Activated T-cell treated with anti-CD3 and anti-CD28 coated beads for 48 hours (primary cell): ENCODE results near the gene TNFSF9.
"Not testable (repeated sequence)": the region's sequence is repeated elsewhere in the genome, so short reads cannot be mapped to it uniquely, and the experiment has no call there.

Experiments used
- DNase-seq: peaks from one replicate; pipeline ENCODE4 v3.0.0-alpha.2; 2020; ENCODE audit warnings: low read depth

The TNFSF9 gene

GRCh38 chr19:6572217-6572616, 41.4 kb downstream of the TNFSF9 start:
- DNase-seq = no peak

DNA sequence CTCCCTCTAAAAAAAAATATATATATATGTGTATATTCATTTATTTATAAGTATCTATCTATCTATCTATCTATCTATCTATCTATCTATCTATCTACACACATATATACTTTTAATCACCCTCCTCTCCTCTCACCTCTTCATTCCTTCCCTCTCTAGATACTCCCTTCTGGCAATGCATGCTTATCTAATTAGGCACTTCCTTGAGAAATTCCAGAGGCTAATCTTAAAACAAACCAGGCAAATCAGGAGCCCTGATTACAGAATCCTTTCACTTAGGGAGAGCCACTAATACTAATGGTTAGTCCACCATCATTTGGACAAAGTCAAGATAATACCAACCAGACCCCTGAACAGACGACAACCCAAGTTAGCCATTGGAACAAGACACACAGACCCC, 42.5 kb downstream of the TNFSF9 start:
- DNase-seq = no peak

- no peak for DNase-seq
Measured at GRCh38 chr19:6576869-6577475, 46.1 kb downstream of the TNFSF9 start.

GRCh38 chr19:6577476-6578125, 46.8 kb downstream of the TNFSF9 start:
- DNase-seq = no peak

DNA sequence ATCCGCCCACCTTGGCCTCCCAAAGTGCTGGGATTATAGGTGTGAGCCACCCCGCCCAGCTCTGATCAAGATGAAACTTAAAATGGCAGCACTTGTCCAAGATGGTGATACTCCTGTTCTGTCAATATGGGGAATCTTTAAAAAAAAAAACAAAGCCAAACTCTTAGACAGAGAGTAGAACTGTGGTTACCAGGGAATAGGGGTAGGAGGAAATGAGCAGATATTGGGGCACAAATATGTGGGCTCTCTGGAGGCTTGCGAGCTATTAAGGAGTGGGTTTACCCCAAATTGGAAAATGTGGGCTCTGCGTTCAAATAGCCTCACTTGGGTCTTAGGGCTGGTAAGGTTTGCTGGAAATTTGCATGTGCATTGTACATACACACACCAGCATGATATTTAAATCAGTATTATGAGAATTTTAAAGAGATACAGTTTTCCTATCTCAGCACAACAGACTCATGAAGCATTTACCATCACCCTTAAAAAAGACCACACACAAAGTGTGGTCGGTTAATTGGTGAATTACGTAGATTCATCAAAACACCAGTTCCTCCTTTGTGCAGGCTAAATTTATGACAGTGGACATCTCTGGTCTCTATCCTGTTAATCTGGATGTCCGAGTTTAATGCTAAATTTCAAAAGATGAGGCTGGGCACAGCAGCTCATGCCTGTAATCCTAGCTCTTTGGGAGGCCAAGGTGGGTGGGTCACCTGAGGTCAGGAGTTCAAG, 48.8 kb downstream of the TNFSF9 start:
- DNase-seq = no peak

DNA sequence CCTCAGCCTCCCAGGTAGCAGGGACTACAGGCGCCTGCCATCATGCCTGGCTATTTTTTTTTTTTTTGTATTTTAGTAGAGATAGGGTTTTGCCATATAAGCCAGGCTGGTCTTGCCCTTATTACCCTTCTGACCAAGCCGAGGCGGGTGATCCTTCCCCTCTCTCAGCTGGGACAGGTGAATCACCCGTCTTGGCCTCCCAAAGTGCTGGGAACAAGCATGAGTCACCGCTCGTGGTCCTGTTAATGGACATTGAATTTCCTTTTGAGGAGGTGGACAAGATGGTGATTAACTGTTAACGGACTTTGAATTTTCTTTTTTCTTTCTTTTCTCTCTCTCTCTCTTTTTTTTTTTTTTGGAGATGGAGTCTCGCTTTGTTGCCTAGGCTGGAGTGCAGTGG, 49.5 kb downstream of the TNFSF9 start:
- no peak for DNase-seq

DNA sequence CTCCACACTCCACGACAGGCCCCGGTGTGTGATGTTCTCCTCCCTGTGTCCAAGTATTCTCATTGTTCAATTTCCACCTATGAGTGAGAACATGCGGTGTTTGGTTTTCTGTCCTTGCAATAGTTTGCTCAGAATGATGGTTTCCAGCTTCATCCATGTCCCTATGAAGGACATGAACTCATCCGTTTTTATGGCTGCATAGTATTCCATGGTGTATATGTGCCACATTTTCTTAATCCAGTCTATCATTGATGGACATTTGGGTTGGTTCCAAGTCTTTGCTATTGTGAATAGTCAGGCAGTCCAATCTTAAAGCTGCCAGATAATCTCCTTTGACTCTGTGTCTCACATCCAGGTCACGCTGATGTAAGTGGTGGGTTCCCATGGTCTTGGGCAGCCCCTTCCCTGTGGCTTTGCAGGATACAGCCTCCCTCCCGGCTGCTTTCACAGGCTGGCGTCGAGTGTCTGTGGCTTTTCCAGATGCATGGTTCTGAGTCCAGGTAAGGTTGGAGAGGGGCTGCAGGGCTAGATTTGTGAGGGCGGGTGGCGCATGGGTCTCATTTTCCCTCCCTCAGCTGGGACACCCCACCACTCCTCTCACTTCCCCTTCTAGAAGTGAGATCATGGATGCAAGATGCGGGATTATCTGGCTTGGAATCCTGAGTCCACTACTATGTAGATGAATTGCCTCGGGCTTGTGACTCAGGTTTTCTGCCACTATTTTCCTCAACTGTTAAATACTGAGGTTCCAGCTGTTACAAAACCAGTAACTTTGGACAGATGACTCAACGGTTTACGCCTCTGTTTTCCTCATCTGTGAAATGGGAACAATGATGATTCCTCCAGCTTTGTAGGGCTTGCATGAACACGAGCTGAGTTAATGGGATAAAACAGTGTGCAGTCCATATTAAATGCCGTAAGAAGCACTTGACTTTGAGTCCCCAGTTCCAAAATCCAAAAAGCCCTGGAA, 52.0 kb downstream of the TNFSF9 start:
- DNase-seq = not testable (repeated sequence)
